ENCODE results near the gene ZC3HAV1.

The ZC3HAV1 gene

GRCh38 chr7:139116999-139117398, 7.5 kb upstream of the ZC3HAV1 start:
- H3K9ac ChIP-seq (ENCODE audit: low read length), result no peak overlapping the region
- H3K4me1 ChIP-seq (ENCODE audit: low read length), result peaks cover 50% of the 10 kb centered on the region
- no peak overlapping the region for H3K4me3 ChIP-seq (ENCODE audit: low read length)
- peak overlapping the region; percentile 92; the same call in 1 of the 2 replicates for H3K4me2 ChIP-seq (ENCODE audit: low read length)
- no peaks in the 10 kb centered on the region for H3K9me3 ChIP-seq (ENCODE audit: insufficient read depth, low read length)
- H3K27me3 ChIP-seq (ENCODE audit: low read depth, low read length), result no peaks in the 10 kb centered on the region
- TF ChIP-seq EZH2phosphoT487 (IDR thresholded peaks at IDR 0.05; ENCODE audit: low read depth), result no peak
- no peak for TF ChIP-seq CTCF (IDR thresholded peaks at IDR 0.05; ENCODE audit: low read depth, low read length)
- peaks cover 10% of the 10 kb centered on the region; the same call in 1 of the 2 replicates for H3K79me2 ChIP-seq (ENCODE audit: low read length)
- no peaks in the 10 kb centered on the region for H4K20me1 ChIP-seq (ENCODE audit: insufficient read depth, low read length)
- no peak overlapping the region for H2AFZ ChIP-seq (ENCODE audit: low read depth, low read length)
- H3K27ac ChIP-seq (ENCODE audit: low read length), result no peak overlapping the region; the same call in 1 of the 2 replicates
- H3K36me3 ChIP-seq (replicated peaks; ENCODE audit: low read depth, low read length), result no peaks in the 10 kb centered on the region

DNA sequence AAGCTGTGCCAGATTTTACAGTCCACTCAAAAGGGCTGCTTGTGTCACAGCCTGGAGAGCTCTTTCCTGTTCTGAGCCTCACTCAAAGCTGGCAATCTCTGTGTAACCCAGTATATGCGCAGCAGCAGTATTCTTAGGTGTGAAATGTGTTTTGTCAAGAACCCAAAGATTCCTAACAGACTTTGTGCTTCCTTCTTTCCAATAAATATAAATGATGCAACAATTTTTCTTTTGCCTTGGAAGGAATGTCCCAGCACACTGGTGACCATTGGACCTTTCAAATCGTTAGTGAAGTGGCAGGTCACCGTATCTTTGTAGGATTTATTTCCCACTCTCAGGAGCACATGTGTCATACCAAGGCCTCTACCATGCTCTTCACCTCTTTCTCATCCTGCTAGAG, 5.6 kb upstream of the ZC3HAV1 start:
- no peaks in the 10 kb centered on the region for H3K27me3 ChIP-seq (ENCODE audit: low read depth, low read length)
- no peaks in the 10 kb centered on the region for H3K36me3 ChIP-seq (replicated peaks; ENCODE audit: low read depth, low read length)
- H3K9me3 ChIP-seq (ENCODE audit: insufficient read depth, low read length), result no peaks in the 10 kb centered on the region
- no peak overlapping the region for H2AFZ ChIP-seq (ENCODE audit: low read depth, low read length)
- H3K79me2 ChIP-seq (ENCODE audit: low read length), result peaks cover 23% of the 10 kb centered on the region
- no peak overlapping the region for H3K27ac ChIP-seq (ENCODE audit: low read length)
- TF ChIP-seq EZH2phosphoT487 (IDR thresholded peaks at IDR 0.05; ENCODE audit: low read depth), result no peak
- no peak for TF ChIP-seq CTCF (IDR thresholded peaks at IDR 0.05; ENCODE audit: low read depth, low read length)
- no peak overlapping the region for H3K9ac ChIP-seq (ENCODE audit: low read length)
- peaks cover 52% of the 10 kb centered on the region for H3K4me1 ChIP-seq (ENCODE audit: low read length)
- H4K20me1 ChIP-seq (ENCODE audit: insufficient read depth, low read length), result no peaks in the 10 kb centered on the region
- no peak overlapping the region for H3K4me2 ChIP-seq (ENCODE audit: low read length)
- no peak overlapping the region for H3K4me3 ChIP-seq (ENCODE audit: low read length)

- Histone ChIP-seq H3K9me3 (ENCODE audit: insufficient read depth, low read length) (no peaks in the 10 kb centered on the region), H3K4me2 (ENCODE audit: low read length) (no peak overlapping the region), H3K36me3 (replicated peaks; ENCODE audit: low read depth, low read length) (no peaks in the 10 kb centered on the region), H3K4me3 (ENCODE audit: low read length) (no peak overlapping the region), H2AFZ (ENCODE audit: low read depth, low read length) (no peak overlapping the region), H3K27ac (ENCODE audit: low read length) (no peak overlapping the region), H4K20me1 (ENCODE audit: insufficient read depth, low read length) (no peaks in the 10 kb centered on the region), H3K4me1 (ENCODE audit: low read length) (peaks cover 48% of the 10 kb centered on the region), H3K27me3 (ENCODE audit: low read depth, low read length) (no peaks in the 10 kb centered on the region), H3K79me2 (ENCODE audit: low read length) (peaks cover 29% of the 10 kb centered on the region), H3K9ac (ENCODE audit: low read length) (no peak overlapping the region)
- TF ChIP-seq EZH2phosphoT487 (IDR thresholded peaks at IDR 0.05; ENCODE audit: low read depth) (no peak), CTCF (IDR thresholded peaks at IDR 0.05; ENCODE audit: low read depth, low read length) (no peak)
Measured at GRCh38 chr7:139114585-139114984, 5.1 kb upstream of the ZC3HAV1 start.

DNA sequence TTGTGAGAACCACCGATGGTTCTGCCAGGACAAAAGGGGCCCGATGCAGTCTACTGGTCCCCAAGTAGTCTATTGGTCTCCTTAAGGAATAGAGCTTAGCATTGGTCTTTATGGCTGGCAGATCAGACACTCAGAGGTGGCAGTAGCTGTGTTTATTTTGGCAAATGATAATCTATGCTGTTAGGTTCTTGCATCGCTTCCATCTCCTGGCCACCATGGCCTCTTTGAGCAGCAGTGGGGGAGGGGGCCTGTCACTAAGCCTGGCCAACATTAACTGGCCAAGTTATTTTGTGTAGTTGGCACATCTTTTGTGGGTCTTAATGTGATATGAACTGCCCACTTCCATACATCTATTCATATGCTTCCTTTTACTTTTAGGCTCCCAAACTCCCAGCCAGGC, 4.5 kb upstream of the ZC3HAV1 start:
- Histone ChIP-seq H3K4me3 (ENCODE audit: low read length) (no peak overlapping the region), H3K79me2 (ENCODE audit: low read length) (peaks cover 34% of the 10 kb centered on the region), H3K4me2 (ENCODE audit: low read length) (no peak overlapping the region), H4K20me1 (ENCODE audit: insufficient read depth, low read length) (no peaks in the 10 kb centered on the region), H3K27ac (ENCODE audit: low read length) (no peak overlapping the region), H3K9ac (ENCODE audit: low read length) (no peak overlapping the region), H3K9me3 (ENCODE audit: insufficient read depth, low read length) (no peaks in the 10 kb centered on the region), H2AFZ (ENCODE audit: low read depth, low read length) (no peak overlapping the region), H3K4me1 (ENCODE audit: low read length) (peaks cover 42% of the 10 kb centered on the region), H3K27me3 (ENCODE audit: low read depth, low read length) (no peaks in the 10 kb centered on the region), H3K36me3 (replicated peaks; ENCODE audit: low read depth, low read length) (no peaks in the 10 kb centered on the region)
- TF ChIP-seq EZH2phosphoT487 (IDR thresholded peaks at IDR 0.05; ENCODE audit: low read depth) (no peak), CTCF (IDR thresholded peaks at IDR 0.05; ENCODE audit: low read depth, low read length) (no peak)

Measured in OCI-LY3 (cell line).